ENCODE data around the gene LRP8.

The LRP8 gene

GRCh38 chr1:53339736-53340635, 12.1 kb upstream of the LRP8 start:
- DNase-seq = no peak

DNA sequence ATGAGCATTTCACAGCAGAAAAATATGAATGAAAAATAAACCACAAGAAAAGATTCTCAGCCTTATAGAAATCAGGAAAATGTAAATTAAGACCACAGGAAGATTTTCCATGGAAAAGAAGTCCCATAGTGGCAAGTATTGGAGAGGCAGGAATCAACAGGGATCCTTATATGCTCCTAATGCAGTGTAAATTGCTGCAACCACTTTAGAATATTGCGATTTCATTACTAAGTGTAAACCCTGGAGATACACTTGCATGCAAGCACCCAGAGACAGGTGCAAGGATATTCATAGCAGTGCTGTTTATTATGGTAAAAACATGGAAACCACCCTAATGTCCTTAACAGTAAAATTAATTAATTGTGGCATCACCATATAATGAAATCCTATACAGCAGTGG, 10.6 kb upstream of the LRP8 start:
- no peak for DNase-seq

DNA sequence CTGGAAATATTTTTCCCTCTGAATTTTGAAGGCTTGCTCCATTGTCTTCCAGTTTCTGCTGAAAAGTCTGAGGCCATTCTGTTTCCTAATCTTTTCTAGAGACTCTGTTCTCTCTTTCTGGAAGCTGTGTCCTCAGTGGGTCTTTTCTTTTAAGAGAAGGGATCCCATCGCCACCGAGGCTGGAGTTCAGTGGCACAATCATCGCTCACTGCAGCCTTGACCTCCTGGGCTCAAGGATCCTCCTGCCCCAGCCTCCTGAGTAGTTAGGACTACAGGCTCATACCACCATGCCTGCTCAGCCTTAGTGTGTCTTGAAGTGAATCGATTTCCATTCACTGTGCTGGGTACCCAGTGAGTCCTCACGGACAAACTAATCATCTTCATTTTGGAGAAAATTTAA, 9.6 kb upstream of the LRP8 start:
- DNase-seq = no peak

DNA sequence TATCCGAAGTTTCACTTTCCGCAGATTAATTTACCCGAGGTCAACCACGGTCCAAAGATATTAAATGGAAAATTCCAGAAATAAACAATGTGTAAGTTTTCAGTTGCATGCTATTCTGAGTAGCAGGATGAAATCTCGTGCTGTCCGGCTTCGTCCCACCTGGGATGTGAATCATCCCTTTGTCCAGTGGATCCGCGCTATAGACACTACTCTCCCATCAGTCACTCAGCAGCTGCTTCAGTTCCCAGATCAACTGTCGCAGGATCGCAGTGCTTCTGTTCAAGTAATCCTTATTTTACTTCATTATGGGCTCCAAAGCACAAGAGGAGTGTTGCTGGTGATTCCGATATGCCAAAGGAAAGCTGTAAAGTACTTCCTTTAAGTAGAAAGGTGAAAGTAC, 8.3 kb upstream of the LRP8 start:
- DNase-seq = no peak

DNA sequence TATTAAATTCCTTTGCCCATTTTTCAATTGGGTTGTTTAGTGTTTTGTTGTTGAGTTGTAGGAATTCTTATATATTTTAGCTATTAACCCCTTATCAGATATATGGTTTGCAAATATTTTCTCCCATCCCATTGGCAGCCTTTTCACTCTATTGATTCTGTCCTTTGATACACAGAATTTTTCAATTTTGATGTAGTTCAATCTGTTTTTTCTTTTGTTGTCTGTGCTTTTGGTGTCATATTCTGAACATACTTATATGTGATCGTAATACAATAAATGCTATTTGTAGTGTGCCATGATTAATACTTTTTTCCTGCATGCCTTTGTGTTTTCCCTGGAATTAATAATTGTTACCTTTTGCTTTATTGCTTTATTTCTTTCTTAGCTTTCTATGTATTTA, 7.8 kb upstream of the LRP8 start:
- no peak for DNase-seq

DNA sequence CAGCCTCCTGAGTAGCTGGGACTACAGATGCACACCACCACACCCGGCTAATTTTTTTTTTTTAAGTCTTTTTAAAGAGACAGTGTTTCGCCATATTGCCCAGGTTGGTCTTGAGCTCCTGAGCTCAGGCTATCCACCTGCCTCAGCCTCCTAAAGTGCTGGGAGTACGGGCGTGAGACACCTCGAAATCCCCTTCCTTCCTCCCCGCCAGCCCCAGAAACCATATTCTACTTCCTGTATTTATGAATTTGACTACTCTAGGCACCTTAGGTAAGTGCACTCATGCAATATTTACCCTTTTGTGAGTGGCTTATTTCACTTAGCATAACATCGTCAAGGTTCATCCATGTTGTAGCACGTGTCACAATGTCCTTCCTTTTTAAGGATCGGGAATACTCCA, 6.9 kb upstream of the LRP8 start:
- DNase-seq = peak; percentile 53

DNA sequence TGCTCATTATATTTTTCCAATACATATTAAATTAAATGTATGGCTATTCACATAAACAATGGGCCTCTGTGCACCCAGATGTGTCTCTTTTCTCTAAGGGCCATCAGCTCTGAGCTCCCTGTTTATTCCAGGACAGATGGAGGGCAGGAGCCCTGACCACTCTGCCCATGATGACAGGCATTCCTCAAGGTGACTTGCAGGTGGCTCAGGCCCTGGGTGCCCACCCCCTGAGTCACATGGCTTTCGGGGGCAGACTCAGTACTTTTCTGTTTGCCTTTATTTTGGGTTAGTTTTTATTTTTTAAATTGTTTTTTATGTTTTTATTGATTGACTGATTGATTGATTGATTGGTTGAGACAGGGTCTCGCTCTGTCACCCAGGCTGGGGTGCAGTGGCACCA, 6.4 kb upstream of the LRP8 start:
- no peak for DNase-seq

GRCh38 chr1:53332833-53333232, 5.0 kb upstream of the LRP8 start:
- DNase-seq = no peak

- no peak for DNase-seq
Observed at GRCh38 chr1:53332186-53332564, 4.3 kb upstream of the LRP8 start.

DNA sequence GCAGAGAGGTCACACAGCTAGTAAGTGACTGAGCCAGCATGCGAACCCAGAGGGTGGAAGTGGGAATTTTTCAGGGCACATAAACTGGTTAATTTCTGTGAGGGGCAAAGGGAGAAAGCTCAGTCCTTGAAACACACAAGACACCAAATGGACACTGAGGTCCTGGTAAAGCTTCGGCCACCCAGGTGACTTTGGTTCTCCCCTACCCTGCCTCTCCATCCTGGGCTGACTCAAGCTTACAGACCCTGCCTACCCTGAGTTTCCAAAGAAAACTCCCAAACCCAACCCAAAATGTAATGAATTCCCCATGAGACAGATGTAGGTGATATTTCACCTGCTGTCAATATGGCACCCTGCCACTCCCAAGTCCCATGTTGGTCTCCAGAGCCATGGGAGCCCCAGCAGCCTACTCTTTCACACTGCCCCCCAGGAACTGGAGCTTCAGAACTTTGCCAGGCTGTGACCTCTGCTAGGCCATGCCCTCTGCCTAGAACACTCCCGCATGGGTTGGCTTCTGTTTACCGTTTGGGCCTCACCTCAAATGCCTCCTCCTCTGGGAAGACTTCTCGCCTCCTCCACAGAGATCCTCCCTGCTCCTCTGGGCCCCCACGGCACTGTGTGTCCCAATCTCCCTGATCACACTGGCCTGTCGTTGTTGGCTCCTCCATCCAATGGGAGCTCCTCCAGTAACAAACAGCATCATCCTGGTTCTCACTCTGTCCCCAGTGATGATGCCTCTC, 3.7 kb upstream of the LRP8 start:
- no peak for DNase-seq

GRCh38 chr1:53330819-53331218, 2.9 kb upstream of the LRP8 start:
- DNase-seq = no peak

DNA sequence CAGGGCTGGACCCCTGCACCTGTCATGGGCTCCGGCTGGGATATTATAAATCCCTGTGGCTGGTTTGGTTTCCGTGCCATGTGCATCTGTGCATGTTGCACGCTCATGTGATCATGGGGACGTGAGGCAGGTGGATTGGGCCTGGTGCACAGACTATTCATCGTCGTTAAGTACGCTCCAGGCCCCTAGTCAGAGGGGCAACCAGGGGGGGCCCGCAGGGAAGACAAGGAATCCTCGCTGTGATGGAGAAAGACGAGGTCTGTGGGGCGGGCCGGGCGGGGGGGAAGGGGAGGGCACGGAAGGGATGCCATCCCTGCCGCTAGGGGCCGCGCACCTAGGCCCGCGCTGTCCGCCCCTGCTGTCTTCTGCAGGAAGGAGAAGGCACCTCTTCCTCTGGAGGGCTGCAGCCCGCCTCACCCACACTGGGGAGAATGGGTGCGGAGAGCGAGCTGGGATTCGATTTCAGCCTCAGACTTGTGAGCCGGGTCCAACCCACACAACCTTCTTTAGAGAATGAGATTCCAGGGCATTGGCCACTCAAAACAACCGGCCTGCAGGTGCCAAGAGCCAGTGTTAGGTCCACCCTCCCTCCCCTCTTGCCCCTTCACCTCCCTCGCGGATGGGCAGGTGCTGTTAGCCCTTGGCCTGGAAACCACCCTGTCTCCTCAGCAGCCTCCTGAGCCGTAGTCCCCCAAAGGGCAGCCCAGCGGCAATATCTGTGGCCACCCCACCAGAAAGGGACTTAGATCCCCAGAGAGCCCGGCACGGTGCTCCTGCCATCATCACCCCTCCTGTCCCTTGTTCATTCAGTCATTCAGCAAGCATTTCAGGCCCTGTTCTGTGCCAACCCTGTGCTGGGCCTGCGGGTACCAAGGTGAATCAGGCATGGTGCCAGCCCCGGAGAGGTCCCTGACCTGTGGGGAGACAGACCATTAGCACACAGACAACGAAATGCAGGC, 950 bp upstream of the LRP8 start:
- DNase-seq = peak; percentile 77

GRCh38 chr1:53327182-53327913, 522 bp downstream of the LRP8 start:
- peak; percentile 90 for DNase-seq

GRCh38 chr1:53326598-53327181, 1.2 kb downstream of the LRP8 start:
- DNase-seq = peak; percentile 98

GRCh38 chr1:53326088-53326597, 1.7 kb downstream of the LRP8 start:
- DNase-seq = peak; percentile 100

DNA sequence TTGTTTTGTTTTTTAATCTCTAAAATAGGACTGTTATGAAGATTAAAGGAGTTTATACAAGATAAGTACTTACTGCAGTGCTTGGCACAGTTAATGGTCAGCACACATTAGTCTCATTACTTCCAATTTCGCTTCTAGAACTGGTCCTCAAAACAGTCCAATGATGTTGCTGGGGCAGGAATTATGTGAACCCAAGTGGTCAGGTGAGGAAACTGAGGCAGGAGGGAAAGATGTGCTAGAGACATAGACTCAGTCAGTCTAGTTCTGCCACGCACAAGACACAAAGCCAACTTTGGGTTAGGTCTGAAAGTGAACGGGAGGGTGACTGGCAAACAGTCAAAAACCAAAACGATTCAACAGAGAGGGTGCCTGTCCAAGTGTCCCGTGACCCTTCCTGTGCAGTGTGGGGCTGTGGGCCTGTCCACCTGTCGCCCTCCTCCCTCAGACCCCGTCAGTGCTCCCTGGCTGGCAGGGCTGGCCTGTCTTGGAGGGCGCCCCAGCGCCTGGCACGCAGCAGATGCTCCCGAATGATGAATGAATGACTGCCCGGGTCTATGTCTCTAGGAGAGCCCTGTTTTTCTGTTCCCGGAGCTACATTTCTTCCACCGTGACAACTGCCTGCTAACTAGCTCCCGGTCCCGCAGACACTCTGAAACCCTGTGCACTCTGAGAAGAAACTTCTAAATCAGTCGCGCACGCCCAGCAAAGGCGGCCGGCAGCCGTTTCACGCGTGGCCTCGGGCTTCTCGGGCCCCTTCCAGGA, 2.4 kb downstream of the LRP8 start:
- no peak for DNase-seq

DNA sequence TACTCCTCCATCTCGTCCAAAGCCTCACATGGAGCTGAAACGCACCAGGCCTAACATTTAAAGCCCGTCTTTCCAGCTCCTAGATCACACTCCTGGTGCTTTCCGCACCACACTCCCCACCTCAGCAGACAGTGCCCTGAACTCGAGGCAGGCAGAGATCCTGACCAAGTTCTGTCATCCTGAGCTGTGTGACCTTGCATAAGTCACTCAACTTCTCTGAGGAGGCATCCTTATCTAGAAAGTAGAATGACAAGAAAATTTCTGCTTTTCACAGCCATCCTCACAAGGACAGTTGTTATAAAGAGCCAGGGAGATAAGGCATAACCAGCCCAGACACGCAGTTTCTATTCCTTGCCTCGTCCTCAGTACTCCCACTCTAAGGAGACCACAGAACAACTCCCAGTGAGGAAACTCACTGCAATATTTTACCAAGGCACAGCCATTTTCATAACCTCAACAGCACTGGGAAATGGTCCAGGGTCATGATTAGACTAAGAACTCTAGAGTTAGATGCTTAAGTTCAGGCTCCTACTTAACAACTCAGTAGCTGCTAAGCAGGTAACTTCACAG, 3.1 kb downstream of the LRP8 start:
- DNase-seq = no peak

DNA sequence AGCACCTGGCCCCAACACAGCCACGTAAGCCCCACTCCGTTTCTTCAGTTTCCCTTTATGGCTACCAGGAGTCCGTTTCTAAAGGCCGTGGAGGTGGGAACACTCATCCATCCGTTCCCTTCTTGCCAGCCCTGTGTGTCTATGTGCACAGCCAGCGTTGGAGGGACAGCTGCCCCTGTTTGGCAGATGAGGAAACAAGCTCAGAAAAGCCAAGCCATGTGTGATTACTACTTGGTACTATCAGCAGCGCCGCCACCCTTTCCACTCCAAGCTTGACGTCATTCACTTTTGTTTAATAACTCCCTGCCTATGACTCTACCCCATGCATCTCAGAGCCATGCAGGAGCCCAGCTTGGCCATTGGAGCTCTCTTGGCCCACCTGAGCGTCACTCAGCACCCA, 3.5 kb downstream of the LRP8 start:
- no peak for DNase-seq

- DNase-seq = no peak
Observed at GRCh38 chr1:53323316-53323715, 4.6 kb downstream of the LRP8 start.

- DNase-seq = no peak
Observed at GRCh38 chr1:53321776-53322602, 5.9 kb downstream of the LRP8 start.

Data from DMS53 (cell line).